Left lung (tissue), 10 donors: ENCODE measurements around the gene HYI. TPM values are rescaled to one million over a fixed set of nuclear protein-coding genes. Genes with fewer than 3 reads are reported as not detected.

Experiments used
- ATAC-seq: fragments of 200-7000 bp; cut with Tn5 transposase; one replicate; pipeline ENCODE4 v1.9.1; 2020; ENCODE audit warnings: moderate library complexity
- DNase-seq, 4 donors: peaks; one replicate each; pipeline ENCODE4 v3.0.0-alpha.2; 2013 to 2020
- H3K27ac ChIP-seq, 2 donors: fragments of 200-600 bp; sonication (generic) in 1 of 2; one replicate each; pipeline versions ENCODE4 v1.5.0 to v1.8.0; 2020 to 2021
- H3K27me3 ChIP-seq, 2 donors: fragments of 200-600 bp; sonication (generic) in 1 of 2; one replicate each; pipeline versions ENCODE4 v1.5.0 to v1.8.0; 2020 to 2021
- H3K36me3 ChIP-seq, 2 donors: fragments of 200-600 bp; sonication (generic) in 1 of 2; one replicate each; pipeline versions ENCODE4 v1.5.0 to v1.8.0; 2020 to 2021
- H3K4me1 ChIP-seq, 2 donors: fragments of 200-600 bp; one replicate each; pipeline ENCODE4 v1.8.0; 2021
- H3K4me3 ChIP-seq, 2 donors: fragments of 200-600 bp; sonication (generic) in 1 of 2; one replicate each; pipeline versions ENCODE4 v1.5.0 to v1.8.0; 2020 to 2021; ENCODE audit warnings: mild to moderate bottlenecking in 1 of 2
- H3K9me3 ChIP-seq, 2 donors: fragments of 200-600 bp; sonication (generic) in 1 of 2; one replicate each; pipeline versions ENCODE4 v1.5.0 to v1.8.0; 2020 to 2021
- CTCF ChIP-seq, 2 donors: fragments of 200-600 bp; sonication (generic) in 1 of 2; IDR thresholded peaks; one replicate each; pipeline versions ENCODE4 v1.5.0 to v1.8.0; 2021; ENCODE audit warnings: antibody characterized with exemption in 2 of 2
- intact Hi-C, 2 donors: fragments of 100-400 bp; cut with DNase I; formaldehyde crosslinking; loops; one replicate each; pipeline versions ENCODE4 v1.11.2 to v1.14.2; 2022
- polyA plus RNA-seq, 6 donors: library from polyadenylated mRNA; unstranded; fragments of 120-200 nt; gene quantifications; one replicate each; pipeline ENCODE4 v1.2.1, GENCODE V29; 2013; ENCODE audit not compliant: insufficient read length in 6 of 6
- total RNA-seq, 2 donors: library from RNA; stranded (reverse); fragmentation: NEBNext Ultra II Directional; extraction: Animal tissue kit (Norgen Biotek cat#: 25700); gene quantifications; one replicate each; pipeline ENCODE4 v1.2.1, GENCODE V29; 2021
- donor health status: DM: no; HTN: yes; CAD: no.
- donor health status: DM: no; HTN: no; CAD: no.

HYI gene
- total and polyA plus RNA-seq, 8 donors, result 42.5 to 60.2 (median 48.9) TPM

- no peak for DNase-seq
- no peak for TF ChIP-seq CTCF (IDR thresholded peaks at IDR 0.05)
- Histone ChIP-seq H3K36me3 (peaks cover 5 to 100% of the 10 kb centered on the region in 2 donors), H3K27ac (no peak overlapping the region), H3K4me3 (no peak overlapping the region), H3K4me1 (peaks cover 0 to 3% of the 10 kb centered on the region in 2 donors), H3K27me3 (no peaks in the 10 kb centered on the region), H3K9me3 (no peaks in the 10 kb centered on the region)
- intact Hi-C loops, result no loop called here
- ATAC-seq, result no peak
Observed at GRCh38 chr1:43446881-43447835, 6.6 kb downstream of the HYI start.

- intact Hi-C loops, result no loop called here
- Histone ChIP-seq H3K9me3 (no peaks in the 10 kb centered on the region), H3K27ac (no peak overlapping the region), H3K4me1 (peaks cover 0 to 3% of the 10 kb centered on the region in 2 donors), H3K36me3 (peaks cover 5 to 100% of the 10 kb centered on the region in 2 donors), H3K4me3 (no peak overlapping the region), H3K27me3 (no peaks in the 10 kb centered on the region)
- no peak for TF ChIP-seq CTCF (IDR thresholded peaks at IDR 0.05)
- ATAC-seq, result no peak
- no peak for DNase-seq
Observed at GRCh38 chr1:43446388-43446740, 7.4 kb downstream of the HYI start.

DNA sequence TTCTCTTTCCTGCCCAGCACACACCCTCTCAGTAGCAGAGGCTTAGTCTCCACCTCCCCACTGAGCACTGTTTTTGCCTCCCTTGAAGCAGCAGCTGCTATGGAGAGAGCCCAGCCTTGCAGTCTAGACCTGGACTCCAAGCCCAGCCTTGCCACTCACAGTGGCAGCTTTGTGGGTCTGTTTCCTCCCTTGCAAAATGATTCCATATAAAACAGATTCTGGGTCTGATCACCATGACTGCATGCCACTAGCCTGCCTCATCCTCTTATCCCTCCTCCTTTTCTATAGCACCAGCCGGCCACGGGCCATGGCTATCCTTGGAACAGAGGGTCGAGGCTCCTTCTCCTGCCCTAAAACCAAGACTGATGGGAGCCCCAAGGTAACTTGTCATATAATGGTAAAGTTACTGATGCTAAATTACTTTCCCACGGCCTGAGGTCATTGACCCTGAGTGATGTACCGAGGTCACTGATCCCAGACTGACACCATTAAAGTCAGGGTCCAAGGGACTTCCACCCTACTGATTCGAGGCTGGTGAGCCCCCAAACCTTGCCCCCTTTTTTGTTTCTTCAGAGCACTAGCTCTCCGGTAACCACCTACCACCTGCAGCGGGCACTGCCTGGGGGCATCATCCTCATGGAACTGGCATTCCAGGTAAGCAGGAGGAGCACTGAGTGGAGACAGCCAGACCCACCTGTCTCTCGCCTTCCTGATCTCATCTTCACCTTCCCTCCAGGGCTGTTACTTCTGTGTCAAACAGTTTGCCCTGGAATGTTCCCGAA lies 7.9 kb downstream of the HYI start:
- no peak for ATAC-seq
- no peaks in the 10 kb centered on the region for H3K4me1 ChIP-seq
- H3K27ac ChIP-seq, result no peak overlapping the region
- peaks cover 5 to 100% of the 10 kb centered on the region in 2 donors for H3K36me3 ChIP-seq
- no peaks in the 10 kb centered on the region for H3K9me3 ChIP-seq
- peak in 1 of 4 donors; percentile 11 for DNase-seq
- intact Hi-C loops, result no loop called here
- no peak overlapping the region for H3K4me3 ChIP-seq
- no peak for TF ChIP-seq CTCF (IDR thresholded peaks at IDR 0.05)
- H3K27me3 ChIP-seq, result no peaks in the 10 kb centered on the region

GRCh38 chr1:43444836-43445235 lies 8.9 kb downstream of the HYI start:
- TF ChIP-seq CTCF (IDR thresholded peaks at IDR 0.05), result no peak
- H3K4me3 ChIP-seq, result no peak overlapping the region
- intact Hi-C loops, result no loop called here
- DNase-seq (peak in 1 of 4 donors; percentile 28), ATAC-seq (peak; percentile 42)
- H3K4me1 ChIP-seq, result no peaks in the 10 kb centered on the region
- H3K27me3 ChIP-seq, result no peaks in the 10 kb centered on the region
- H3K36me3 ChIP-seq, result peaks cover 5 to 100% of the 10 kb centered on the region in 2 donors
- H3K9me3 ChIP-seq, result no peaks in the 10 kb centered on the region
- no peak overlapping the region for H3K27ac ChIP-seq
